Measurements from ENCODE around the gene COX4I2. TPM values are rescaled to one million over a fixed set of nuclear protein-coding genes. Genes with fewer than 3 reads are reported as not detected.

COX4I2 gene
- total RNA-seq, 2 experiments from 2014 or later, result not detected

- DNase-seq (ENCODE audit: low spot score), result peak; percentile 72
- Histone ChIP-seq H3K9me3 (ENCODE audit: low read length) (no peaks in the 10 kb centered on the region), H3K79me2 (ENCODE audit: insufficient read depth, low read depth, low read length) (peaks cover 22% of the 10 kb centered on the region; the same call in 1 of the 2 replicates), H3K4me3 (ENCODE audit: low read depth, low read length, poor library complexity, severe bottlenecking) (peak overlapping the region; percentile 58), H3K36me3 (ENCODE audit: insufficient read depth, low read length) (peaks cover 46% of the 10 kb centered on the region), H2AFZ (ENCODE audit: low read length) (no peak overlapping the region), H3K4me2 (ENCODE audit: low read length) (peak overlapping the region; percentile 88), H4K20me1 (ENCODE audit: insufficient read depth, low read length) (no peaks in the 10 kb centered on the region), H3K27ac (ENCODE audit: low read depth, low read length, poor library complexity, severe bottlenecking) (peak overlapping the region; percentile 81), H3K4me1 (ENCODE audit: insufficient read depth, low read length, poor library complexity, severe bottlenecking) (peaks cover 68% of the 10 kb centered on the region), H3K9me2 (ENCODE audit: insufficient read depth, low read length) (no peaks in the 10 kb centered on the region)
- TF ChIP-seq CTCF (conservative IDR thresholded peaks at IDR 0.05; ENCODE audit: low read length) (no peak), EZH2phosphoT487 (IDR thresholded peaks at IDR 0.05; ENCODE audit: borderline replicate concordance, low read depth, low read length) (no peak)
- POLR2A ChIA-PET, result interaction anchor here (0.8 to 4.3 kb wide), 12 partner anchors 10 to 64 kb away, joined by 3 to 34 read pairs (median 4); partner anchors contain the start of genes BCL2L1 and TPX2
- BruUV-seq (replicated peaks), result no TSS peak
- CTCF ChIA-PET (ENCODE audit: unreplicated experiment), result interaction anchor here (0.9 to 2.0 kb wide), 7 partner anchors 7 to 49 kb away, joined by 3 to 10 read pairs (median 6); no protein-coding TSS in a partner anchor
- intact Hi-C loops (cut with micrococcal nuclease; ENCODE audit: unreplicated experiment), result no loop called here
Observed at GRCh38 chr20:31674895-31675827, 37.4 kb downstream of the COX4I2 start.

GRCh38 chr20:31675828-31676608 lies 38.3 kb downstream of the COX4I2 start:
- Histone ChIP-seq H3K4me3 (ENCODE audit: low read depth, low read length, poor library complexity, severe bottlenecking) (peak overlapping the region; percentile 58), H3K4me1 (ENCODE audit: insufficient read depth, low read length, poor library complexity, severe bottlenecking) (peaks cover 76% of the 10 kb centered on the region), H3K79me2 (ENCODE audit: insufficient read depth, low read depth, low read length) (peaks cover 28% of the 10 kb centered on the region; the same call in 1 of the 2 replicates), H4K20me1 (ENCODE audit: insufficient read depth, low read length) (no peaks in the 10 kb centered on the region), H2AFZ (ENCODE audit: low read length) (no peak overlapping the region), H3K4me2 (ENCODE audit: low read length) (peak overlapping the region; percentile 88), H3K9me3 (ENCODE audit: low read length) (no peaks in the 10 kb centered on the region), H3K9me2 (ENCODE audit: insufficient read depth, low read length) (no peaks in the 10 kb centered on the region), H3K36me3 (ENCODE audit: insufficient read depth, low read length) (peaks cover 47% of the 10 kb centered on the region), H3K27ac (ENCODE audit: low read depth, low read length, poor library complexity, severe bottlenecking) (peak overlapping the region; percentile 81)
- ChIA-PET CTCF (ENCODE audit: unreplicated experiment) (interaction anchor here (0.9 to 1.7 kb wide), 2 partner anchors 14 to 47 kb away, joined by 3 to 8 read pairs; no protein-coding TSS in a partner anchor), POLR2A (interaction anchor here (0.5 to 4.3 kb wide), 9 partner anchors 7 to 64 kb away, joined by 3 to 34 read pairs (median 4); partner anchors contain the start of genes BCL2L1 and TPX2)
- BruUV-seq (replicated peaks), result no TSS peak
- TF ChIP-seq CTCF (conservative IDR thresholded peaks at IDR 0.05; ENCODE audit: low read length) (no peak), EZH2phosphoT487 (IDR thresholded peaks at IDR 0.05; ENCODE audit: borderline replicate concordance, low read depth, low read length) (no peak)
- peak; percentile 71 for DNase-seq (ENCODE audit: low spot score)
- intact Hi-C loops (cut with micrococcal nuclease; ENCODE audit: unreplicated experiment), result no loop called here

Measured in OCI-LY7 (cell line).